GM12874 (cell line): ENCODE results near the gene DDOST.

ENCODE experiments used
- TF ChIP-seq, protein P1 (sequence below): IDR thresholded peaks from 2 replicates; pipeline ENCODE4 v1.5.1; 2011; ENCODE audit warnings: low read depth, mild to moderate bottlenecking, control low read depth, low read length, moderate library complexity; ENCODE audit not compliant: insufficient read depth

The DDOST gene

DNA sequence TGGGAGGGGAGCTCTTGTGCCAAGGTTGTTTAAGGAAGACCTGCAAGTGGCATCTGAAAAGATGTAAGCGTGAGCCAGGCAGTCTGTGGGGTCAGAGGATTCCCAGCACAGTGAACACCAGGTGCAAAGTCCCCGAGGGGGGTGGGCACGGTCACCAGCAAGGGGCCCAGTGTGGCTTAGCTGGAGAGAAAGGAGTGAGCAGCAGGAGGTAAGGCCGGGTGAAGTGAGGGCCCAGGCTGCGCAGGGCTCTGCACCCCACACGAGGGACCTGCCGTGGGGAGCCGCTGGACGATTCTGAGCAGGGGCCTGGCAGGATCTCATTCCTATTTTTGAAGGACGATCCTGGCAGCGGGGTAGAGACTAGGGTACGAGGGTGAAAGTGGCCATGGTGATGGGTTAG is 4.1 kb downstream of the DDOST start:
- TF ChIP-seq, protein P1, sequence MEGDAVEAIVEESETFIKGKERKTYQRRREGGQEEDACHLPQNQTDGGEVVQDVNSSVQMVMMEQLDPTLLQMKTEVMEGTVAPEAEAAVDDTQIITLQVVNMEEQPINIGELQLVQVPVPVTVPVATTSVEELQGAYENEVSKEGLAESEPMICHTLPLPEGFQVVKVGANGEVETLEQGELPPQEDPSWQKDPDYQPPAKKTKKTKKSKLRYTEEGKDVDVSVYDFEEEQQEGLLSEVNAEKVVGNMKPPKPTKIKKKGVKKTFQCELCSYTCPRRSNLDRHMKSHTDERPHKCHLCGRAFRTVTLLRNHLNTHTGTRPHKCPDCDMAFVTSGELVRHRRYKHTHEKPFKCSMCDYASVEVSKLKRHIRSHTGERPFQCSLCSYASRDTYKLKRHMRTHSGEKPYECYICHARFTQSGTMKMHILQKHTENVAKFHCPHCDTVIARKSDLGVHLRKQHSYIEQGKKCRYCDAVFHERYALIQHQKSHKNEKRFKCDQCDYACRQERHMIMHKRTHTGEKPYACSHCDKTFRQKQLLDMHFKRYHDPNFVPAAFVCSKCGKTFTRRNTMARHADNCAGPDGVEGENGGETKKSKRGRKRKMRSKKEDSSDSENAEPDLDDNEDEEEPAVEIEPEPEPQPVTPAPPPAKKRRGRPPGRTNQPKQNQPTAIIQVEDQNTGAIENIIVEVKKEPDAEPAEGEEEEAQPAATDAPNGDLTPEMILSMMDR: no peak

- TF ChIP-seq, protein P1: no peak
These were observed 7.0 kb downstream of the DDOST start for GRCh38 chr1:20654104-20654690.

DNA sequence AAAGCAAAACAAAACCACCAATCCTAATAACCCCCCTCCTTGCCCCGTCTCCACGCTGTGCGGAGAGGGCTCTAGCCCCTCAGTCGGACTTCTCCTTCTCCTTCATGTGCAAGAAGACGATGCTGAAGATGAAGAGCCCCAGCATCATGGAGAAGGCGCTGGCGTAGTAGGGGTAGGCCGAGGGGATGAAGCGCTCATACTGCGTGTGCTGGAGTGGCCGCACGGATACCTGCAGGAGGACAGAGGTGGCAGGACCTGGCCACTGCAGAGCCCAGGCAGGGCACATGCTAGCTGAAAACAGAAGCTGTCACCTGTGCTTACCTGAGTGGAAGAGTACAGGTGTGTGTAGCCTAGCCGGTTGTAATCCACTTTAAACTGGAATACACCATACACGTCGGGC is 8.9 kb downstream of the DDOST start:
- TF ChIP-seq, protein P1: no peak

DNA sequence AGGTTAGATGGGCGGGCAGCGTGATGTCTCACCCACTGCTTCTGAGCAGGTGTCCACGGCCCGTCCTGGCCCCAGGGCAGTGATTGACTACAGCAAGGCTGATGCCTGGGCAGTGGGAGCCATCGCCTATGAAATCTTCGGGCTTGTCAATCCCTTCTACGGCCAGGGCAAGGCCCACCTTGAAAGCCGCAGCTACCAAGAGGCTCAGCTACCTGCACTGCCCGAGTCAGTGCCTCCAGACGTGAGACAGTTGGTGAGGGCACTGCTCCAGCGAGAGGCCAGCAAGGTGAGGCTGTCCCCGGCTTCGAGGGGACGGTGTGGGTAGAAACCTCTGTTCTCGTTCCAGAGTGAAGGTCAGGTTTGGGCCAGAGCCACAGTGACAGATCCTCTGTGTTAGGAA is 12.2 kb downstream of the DDOST start:
- TF ChIP-seq, protein P1: no peak

DNA sequence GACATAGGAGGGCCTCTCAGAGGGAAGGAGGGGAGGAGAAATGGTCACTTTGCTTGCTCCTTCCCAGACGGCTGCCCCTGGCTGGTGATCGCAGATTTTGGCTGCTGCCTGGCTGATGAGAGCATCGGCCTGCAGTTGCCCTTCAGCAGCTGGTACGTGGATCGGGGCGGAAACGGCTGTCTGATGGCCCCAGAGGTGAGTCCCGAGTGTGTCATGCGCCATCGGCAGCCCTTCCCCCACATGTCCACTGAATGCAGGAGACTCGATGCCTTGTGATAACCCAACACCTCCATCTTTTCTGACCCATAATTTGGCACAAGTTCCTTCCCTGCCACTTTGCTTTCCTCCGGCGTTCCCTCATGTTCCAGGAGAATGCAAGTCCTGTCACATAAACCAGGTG is 12.7 kb downstream of the DDOST start:
- TF ChIP-seq, protein P1: no peak

GRCh38 chr1:20645414-20645813 is 15.8 kb downstream of the DDOST start:
- TF ChIP-seq, protein P1: no peak

DNA sequence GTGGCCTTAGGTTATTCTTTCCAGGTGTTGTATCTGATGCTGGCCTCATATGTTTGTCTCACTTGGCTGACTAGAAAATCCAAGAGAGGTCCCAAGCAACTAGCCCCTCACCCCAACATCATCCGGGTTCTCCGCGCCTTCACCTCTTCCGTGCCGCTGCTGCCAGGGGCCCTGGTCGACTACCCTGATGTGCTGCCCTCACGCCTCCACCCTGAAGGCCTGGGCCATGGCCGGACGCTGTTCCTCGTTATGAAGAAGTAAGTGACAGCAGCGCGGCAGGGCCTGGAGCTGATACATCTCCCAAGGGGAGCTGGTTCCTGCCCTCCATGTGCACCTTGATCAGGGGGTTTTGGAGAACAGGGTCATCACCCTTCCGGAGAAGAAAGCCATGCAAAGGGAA is 16.8 kb downstream of the DDOST start:
- TF ChIP-seq, protein P1: no peak
